Inflammatory macrophage treated with lipopolysaccharide for 1 hour (primary cell): ENCODE measurements around the gene TFEB.

Experiments used
- DNase-seq, 2 donors: peaks; one replicate each; pipeline ENCODE4 v3.0.0-alpha.2; 2020 to 2022

Gene TFEB

DNA sequence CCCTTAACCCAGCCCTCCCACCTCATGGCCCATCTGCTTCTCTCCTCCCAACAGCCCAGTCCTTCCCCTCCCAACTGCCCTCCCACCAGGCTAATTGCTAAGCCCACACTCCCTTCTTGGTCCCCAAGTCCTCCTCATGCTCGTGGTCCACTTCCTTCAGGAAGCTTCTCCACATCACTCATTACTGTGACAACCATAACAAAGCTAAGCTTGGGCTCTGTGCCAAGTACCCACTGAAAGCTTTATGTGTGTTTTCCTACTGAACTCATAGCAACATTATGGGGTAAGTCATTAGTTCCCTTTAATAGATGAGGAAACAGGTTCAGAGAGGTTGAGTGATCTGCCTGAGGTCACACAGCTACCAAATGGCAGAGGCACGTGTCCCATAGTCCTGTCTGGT is 28.1 kb upstream of the TFEB start:
- DNase-seq, result peak; percentile 36 to 53

DNA sequence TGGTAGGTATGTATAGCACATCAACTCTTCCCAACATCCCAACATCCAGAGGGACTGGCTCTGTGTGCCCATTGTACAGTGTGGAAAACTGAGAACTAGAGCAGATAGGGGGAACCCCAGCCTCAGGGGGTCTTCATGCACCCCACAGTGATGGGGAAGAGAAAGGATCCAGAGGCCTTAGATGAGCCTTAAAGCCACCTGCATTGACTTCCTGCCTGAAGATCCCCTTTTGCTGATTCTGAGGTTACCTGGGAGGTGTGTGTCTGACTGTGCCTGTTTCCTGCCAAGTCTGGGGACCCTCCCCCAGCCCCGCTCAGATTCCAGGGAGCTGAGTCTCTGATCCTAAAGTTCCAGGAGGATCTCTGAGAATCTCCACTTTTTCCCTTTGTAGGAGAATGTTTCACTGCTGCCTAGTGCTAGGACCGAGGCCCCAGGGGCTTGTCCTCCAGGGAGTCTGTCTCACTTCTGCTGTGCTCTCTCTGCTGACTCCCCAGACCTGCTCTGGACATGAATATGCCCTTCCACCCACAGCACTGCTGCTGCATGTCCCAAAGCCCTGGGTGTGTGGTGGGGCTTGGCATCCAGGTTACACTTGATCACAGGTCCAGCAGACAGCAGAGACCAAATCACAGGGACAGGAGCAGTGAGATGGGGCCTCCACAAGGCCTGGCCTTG is 24.6 kb upstream of the TFEB start:
- no peak for DNase-seq

DNA sequence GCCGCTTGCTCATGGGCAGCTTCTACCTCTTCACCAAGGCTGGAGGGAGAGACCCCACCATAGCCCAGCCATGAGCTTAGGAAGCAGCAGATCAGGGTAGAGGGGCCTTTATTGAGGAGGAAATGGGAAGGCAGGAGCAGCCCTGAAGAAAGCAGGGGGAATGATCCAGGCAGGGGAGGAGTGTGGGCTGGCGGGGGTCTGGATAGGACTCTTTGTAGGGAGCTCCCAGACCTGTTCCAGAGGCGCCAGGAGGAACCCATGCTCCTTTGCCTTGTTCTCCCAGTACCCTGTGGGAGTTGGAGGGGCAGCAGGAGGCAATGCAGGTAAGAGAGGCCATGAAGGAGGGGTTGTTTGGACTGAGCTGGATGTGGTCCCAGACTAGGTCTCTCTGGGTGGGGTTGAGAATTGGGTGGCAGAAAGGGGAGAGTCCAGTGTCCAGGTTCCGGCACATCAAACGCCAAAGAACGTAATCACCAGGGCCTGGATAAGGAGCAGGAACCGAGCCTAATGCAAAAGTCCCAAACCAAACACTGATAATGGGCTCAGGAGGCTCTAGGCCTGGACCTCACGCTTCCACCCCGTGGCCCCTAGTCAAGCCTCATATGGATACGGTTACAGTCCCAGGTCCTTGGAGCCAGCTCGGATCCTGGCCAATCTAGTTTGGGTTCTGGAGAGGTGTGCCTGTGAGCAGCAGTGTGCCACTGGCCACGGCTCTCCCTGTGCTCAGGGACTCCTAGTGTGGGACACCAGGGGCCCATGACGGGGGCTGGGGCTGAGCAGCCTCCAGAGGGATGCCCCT is 23.9 kb upstream of the TFEB start:
- no peak for DNase-seq

DNA sequence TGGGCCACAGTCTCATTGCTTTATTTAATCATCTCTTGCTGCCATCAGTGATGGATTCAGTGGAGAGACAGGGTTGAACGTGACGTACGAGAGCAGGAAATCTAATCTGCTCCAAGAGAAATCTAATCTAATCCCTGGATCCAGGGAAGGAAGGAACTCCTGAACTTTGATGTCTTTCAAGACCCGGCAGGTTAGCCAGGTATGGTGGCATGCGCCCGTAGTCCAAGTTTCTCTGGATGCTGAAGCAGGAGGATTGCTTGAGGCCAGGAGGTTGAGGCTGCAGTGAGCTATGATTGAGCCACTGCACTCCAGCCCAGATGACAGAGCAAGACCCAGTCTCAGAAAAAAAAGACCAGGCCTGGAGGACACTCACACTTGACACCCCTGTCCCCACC is 23.2 kb upstream of the TFEB start:
- DNase-seq, result no peak

DNA sequence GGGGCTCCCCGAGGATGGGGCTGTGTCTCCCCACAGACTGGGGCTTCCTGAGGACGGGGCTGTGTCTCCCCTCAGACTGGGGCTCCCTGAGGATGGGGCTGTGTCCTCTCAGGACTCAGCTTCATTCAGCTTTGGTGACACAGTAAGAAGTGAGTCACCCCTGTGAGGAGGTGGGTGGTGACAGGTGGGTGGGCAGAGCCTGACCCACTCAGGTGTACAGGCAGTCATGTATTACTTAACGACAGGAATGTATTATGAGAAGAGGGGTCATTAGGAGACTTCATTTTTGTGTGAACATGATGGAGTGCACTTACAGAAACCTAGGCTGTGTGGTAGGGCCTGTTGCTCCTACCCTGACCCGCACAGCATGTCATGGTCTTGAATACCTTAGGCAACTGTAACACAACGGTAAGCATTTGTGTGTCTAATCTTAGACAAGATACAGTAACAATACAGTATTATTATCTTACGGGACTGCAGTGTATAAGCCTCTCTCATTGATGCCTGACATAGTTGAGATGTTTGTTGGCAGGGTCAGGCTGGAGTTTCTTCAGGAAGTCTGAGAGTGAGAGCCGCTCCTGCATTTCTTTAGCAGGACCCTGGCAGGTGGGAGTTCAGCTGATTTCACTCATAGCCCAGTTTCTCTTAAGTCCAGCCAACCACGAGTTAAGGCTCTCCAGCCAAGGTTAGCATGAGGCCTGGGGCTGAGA is 22.7 kb upstream of the TFEB start:
- DNase-seq, result no peak

DNA sequence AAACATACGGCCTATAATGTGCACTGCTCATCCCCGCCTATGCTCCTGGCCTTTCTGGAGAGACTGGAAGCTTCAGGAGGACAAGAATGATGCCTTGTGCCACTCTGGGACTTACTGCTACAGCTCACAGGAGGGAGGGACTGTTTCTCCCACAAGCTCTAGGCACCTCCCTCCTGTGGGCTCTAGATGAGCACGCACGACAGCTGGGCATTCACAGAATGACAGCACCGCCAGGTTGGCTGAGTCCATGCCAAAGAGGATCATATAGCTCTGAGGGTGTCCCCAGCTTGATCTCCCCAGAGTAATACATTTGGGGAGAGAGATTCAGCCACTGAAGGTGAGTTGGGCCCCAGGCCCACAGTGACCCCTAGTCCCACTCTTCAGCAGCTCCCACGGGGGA is 21.9 kb upstream of the TFEB start:
- DNase-seq, result no peak

DNA sequence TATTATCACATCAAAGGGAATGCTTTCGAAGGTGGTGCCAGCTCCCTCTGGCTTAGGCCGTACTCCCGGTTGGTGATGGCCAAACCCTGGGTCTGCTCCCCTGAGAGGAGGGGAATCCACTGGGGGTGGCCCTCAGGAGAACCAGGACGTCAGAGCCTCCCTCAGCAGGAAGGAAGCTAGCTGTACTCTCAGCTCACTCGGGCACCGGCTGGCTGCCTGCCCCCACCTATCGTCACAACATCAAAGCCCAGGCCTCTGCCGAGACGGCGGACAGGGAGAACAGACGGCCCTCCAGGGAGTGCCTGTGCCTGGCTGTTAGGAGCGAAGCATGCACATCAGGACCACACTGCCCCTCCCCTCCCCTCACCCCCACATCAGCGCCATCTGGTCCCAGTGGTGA is 20.9 kb upstream of the TFEB start:
- DNase-seq, result no peak

DNA sequence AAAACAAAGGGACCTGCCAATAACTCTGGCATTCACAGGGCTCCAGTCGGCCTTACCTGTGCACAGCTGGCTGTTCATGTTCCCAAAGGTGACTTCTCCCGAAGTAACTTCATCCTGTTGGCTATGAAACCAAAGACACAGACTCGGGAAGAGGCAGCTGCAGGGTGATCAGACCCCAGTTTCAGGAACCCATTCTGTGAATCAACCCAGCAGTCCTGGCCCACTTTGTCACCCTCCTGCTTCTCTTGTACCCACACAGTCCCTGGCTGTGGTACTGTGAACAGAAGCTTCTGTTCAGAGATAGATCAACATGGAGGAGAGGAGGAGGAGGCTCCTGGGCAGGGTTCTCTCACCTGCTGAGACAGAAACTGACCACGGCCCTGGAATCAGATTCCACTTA is 20.5 kb upstream of the TFEB start:
- no peak for DNase-seq

DNA sequence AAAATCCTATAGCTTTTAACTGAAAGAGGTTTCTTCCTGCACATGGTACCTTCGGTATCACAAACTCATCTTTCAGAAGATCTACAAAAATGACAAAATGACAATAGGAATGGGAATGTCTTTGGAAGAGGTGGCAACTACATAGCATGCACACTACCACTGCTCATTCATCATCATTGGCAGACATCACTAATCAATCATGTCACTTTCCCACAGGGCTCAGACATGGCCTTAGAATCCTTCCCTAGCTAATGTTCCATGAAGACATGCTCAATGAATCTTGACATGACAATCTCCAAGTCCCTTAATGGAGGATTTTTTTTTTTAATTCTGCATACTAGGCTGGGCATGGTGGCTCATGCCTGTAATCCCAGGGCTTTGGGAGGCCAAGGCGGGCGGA is 15.0 kb upstream of the TFEB start:
- no peak for DNase-seq

DNA sequence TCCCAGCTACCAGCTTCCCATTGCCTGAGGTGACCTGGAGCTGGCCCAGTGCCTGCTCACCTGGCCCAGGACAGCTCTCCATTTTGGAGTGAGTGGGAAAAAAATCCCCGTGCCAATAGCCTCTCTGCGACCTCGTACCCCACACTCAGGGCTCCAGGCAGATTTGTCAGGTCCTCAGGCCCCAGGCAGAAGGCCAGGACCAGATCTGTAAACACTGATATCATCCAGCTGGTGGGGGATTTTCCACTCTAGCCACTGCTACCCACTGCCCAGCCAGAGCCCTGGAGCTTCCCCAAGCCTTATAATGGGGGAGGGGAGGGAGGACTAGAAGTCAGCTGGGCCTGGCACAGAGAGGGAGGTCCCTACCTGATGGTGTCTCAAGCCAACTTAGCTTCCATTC is 13.1 kb upstream of the TFEB start:
- DNase-seq, result peak in 1 of 2 donors; percentile 36

DNA sequence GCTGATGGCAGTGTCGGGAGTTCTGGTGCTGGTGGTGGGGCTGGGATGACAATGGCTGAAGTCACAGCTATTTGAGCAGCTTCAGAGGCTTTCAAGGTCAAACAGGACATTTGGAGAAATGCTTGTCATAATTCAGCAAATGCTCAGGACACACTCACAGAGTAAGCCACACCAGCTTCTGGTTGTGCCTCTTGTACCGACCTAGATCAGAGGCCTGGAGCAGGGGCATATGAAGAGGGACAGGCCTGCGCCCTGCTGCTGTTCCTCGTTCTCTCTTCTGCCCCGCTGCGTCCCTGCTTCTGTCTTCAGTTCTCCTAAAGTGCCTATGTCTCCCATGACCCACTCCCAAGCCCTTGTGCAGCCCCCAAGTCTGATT is 12.7 kb upstream of the TFEB start:
- no peak for DNase-seq

DNA sequence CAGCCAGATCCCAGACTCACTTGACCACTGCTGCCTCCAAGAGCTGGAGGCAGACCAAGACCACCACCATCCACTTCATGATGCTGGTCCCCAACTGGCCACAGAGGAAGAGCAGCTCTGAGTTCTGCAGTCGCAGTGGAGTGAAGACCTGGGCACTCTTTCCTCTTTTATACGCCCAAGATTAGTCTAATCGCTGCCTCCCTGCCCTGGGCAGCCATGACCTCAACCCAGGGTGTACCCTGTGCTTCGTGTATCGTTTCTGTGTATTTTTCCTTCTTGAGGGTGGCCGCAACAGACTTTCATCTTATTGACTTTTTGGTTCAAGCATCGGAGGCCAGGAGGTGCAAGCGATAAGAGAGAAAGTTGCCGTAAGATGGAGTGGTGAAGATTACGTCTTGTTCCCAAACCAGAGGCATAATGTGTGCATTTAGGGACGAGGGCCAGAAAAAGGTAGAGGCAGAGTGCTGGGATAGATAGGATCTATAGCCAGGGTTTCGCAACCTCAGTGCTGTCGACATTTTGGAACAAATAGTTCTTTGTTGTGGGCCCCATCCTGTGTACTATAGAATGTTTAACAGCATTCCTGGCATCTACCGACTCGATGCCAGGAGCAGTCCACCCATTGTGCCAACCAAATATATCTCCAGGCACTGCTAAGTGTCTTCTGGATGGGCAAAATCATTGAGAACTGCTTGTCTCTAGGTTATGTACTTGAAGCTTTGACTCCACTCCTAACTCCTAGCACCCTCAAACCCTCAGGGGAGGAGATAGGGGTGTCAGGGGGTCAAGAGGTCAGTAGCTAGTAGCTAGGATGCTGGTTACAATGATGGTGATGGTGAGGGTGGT is 12.1 kb upstream of the TFEB start, which contains the start of gene PGC:
TSS of gene PGC (minus strand) at position 142 of the 846 bp plus-strand sequence. CDS start at position 79, 63 bp downstream.
- DNase-seq, result no peak

DNA sequence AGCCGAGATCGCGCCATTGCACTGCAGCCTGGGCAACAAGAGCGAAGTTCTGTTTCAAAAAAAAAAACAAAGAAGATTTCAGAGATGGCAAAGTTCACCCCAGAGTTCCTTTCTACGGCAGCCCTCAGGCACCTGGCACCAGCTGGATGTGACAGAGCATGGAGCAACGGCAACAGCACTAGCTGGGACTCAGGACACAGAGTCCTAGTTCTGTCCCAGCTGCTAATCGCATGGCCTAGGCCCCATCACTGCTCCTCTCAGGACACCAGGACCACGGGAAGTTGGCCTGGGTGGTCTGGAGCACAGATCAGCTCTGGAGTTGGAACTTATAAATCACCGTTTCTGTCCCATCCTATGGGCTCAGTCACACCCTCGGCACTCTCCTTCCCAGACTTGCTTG is 10.7 kb upstream of the TFEB start:
- no peak for DNase-seq

DNA sequence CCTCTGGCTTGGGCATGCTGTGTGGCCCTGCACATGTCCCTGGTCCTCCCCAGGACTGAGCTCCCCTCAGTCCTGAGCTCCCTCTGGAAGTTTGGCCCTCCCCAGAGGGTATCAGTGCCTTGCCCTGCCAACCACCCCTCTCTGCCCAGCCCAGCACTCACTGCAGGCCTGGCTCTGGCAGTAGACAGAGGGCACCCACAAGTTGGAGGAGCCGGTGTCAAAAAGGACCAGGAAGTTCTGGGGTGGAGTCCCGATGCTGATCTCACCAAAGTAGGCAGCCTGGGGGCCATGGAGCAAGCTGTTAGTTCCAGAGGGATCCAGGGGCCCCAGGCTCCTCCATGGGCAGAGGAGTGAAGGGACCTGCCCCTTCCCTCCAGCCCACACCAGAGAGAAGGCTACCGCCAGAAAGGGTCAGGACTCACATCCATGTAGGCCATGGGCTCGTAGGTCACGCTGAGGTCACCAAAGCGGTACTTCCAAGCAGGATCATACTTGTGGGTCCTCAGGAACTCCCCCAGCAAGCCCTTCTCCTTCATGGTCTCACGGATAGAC is 8.9 kb upstream of the TFEB start:
- DNase-seq, result no peak

DNA sequence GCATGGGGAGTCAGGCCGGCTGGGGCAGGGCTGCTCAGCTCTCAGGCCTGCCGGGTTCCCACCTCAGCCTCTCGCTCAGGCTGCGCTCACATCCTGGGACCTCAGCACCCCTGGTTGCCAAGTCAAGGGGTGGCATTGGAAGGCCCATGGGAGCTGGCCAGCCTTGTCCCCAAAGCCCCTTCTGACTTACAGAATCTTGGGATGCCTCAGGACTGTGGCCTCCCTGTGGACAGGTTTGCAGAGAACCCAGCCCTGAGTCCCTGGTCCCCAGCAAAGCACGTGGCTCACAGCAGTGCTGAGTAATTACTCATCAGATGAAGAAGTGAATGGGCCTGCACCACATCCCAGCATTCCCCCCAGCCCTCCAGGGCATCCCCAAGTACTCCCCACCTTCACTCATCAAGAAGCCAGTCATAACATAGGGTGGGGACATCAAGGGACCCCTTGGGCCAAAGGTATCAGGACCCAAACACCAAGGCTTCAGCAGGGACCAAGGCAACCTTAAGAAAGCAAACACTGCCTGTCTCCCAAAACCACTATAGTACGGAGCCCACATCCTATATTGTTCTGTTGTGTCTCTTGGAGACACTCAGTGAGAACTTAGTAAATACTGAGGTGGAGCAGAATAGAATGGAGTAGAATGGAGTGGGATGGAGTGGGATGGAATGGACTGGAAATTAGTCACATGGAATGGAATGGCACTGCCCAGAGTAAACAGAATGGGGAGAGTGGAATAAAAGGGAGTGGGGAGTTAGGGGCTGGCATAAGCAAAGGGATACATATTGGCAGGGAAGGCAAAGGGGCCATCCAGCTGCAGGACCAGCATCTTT is 8.2 kb upstream of the TFEB start:
- no peak for DNase-seq

DNA sequence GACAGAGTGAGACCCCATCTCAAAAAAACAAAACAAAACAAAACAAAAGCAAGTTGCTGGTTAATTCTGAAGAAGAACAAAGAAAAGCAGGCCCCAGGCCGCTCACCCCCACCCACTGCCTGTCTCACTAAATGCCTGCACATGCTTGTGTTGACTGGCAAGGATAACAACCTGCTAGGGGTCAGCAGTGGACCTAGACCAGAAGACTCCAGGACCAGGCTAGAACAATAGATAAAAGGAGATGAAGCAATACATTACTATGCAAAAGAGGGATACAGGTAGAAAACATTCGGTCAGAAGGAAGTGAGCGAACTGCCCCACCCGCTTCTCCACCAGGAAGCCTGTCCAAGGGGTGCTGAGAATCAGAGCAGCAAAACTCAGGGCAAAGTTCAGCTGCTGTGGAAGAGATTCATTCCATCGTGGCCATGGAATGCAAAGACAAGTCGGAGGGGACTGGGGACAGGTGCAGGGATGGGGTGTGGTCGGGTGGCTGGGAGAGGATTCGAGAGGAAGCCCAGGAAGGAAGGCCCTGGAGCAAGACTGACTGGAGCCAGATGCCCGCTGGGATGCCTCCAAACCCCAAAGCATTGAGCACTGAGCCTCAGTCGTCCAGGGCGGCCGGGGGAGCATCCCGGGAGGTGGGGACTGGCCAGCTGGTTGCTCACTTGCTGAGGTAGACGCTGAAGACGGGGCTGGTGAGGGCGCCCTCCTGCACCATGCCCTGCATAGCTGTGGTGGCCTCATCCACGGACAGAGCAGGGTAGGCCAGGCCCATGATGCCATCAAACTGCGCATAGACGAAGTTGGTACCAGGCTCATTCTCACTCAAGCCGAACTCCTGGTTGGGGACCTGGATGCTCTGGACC is 6.5 kb upstream of the TFEB start:
- no peak for DNase-seq

DNA sequence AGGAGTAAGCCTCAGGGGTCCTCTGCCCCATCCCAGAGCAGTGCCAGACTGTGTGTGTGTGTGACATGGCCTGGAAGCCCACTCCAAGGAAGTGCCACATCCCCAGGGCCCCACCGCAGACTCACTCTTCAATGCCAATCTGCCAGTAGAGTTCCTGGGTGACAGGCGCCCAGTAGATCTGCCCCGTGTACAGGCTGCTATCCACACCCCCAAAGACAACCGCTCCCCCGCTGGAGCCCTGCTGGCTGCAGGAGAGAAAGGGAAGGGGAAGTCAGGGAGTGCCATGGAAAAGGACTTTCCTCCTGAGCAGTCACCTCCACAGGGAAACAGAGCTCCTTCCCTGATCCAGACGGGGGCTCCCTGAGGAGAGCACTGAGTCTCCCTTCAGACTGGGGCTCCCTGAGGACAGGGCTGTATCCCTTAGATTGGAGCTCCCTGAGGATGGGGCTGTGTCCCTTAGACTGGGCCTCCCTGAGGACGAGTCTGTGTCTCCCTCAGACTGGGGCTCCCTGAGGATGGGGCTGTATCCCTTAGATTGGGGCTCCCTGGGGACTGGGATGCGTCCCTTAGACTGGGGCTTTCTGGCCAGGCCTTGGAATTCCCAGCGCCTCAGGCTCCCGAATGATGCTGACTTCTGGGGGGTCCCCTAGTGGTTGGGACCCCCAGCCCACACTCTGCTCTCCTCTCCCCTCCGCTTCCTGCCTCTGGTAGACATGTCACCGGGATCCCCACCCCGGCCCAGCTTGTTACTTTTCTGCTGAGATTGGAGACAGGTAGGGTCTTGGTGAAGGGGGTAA is 5.2 kb upstream of the TFEB start:
- DNase-seq, result no peak

DNA sequence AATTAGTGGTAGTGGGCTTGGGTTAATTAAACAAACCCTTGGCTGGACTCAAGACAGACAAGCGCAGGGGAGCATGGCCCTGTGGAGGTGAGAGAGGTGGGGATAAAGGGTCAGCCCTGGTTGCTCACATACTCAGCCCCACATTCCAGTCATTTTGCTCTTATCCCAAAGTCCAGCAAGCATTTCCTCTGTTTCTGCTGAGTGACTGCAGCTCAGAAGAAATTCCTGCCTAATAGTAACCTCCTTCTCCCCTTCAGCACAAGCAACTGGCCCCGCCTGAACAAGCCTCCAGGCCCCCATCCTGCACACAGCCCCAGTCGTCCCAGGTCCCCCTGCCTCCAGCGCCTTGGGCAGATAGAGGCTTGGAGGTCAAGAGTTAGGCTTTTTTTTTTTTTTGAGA is 3.6 kb upstream of the TFEB start:
- no peak for DNase-seq

DNA sequence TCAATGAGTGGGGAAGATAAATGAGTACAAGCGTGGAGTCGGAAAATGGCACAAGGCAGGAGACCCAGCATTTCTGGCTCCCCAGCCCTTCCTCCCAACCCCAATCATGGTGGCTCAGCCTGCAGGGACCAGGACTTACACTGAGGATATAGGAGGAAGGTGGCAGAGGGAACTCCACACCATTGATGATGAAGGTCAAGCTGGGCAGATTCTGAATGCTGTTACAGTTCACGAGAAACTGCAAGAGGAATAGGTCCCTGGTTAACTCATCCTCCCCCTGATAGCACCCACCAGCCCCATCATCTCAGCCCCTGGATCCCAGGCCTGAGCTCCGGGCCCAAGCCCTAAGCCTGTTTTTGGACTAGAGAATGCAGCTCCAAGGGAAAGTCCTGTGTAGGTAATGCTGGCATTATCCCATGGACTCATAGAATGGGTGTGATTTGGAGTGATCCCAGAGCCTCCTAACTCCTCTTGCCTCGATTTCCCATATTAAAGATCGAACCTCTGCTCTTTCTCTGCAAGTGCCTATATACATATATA is 2.3 kb upstream of the TFEB start:
- no peak for DNase-seq
